C4-2B (cell line): ENCODE data around the gene AKT1S1.
"Not testable (repeated sequence)": the region's sequence is repeated elsewhere in the genome, so short reads cannot be mapped to it uniquely, and the experiment has no call there.

Source experiments
- H3K27ac ChIP-seq: fragments of 450-650 bp; 2 replicates; pipeline ENCODE4 v1.5.1; 2017
- ZFX ChIP-seq: fragments of 450-650 bp; IDR thresholded peaks from 2 replicates; pipeline ENCODE4 v1.6.1; 2017
- TF ChIP-seq, protein P1 (sequence below): fragments of 450-650 bp; conservative IDR thresholded peaks from 2 replicates; pipeline ENCODE4 v1.5.1; 2017; ENCODE audit warnings: mild to moderate bottlenecking

AKT1S1 gene

DNA sequence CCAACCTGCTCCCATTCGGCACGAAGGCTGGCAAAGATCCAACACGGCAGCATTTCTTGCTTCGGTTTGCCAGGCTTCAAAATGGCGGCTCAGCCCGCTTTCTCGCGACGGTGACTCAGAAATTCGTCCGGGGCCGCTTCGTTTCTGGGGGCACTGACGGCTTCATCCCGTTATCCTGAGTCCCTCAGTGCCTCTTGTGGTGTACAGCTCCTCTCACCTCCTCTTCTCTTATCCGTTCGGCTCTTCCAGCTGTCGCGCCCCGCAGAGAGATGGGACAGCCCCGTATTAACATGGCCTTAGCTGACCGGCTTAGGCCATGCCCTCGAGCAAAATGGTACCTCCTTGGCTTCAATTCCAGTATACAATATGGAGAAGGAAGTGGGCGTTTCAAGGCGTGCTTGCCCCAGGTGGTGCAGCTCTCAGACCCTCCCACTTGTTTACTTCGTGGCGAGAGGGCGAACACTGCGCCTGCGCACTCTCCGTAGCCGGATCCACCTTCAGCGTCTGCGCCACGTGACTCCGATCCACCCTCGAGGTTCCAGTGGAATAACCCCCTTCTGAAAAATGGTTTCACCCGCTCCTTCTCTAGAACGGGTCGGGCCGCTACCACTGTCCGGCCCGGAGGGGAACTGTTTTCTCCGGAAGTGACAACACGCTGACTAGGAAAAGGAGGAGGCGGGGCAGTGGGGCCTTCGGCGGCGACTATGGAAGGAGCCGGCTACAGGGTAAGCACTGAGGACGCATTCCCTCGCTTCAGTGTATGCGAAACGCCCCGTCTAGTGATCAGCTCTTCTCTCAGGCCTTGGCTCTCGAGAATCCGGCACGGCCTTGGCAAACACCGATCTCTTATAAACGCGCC, at the start of gene AKT1S1, which contains the start of gene TBC1D17:
TSS of gene AKT1S1 (minus strand) at position 336 of the 859 bp plus-strand sequence. CDS start 4,060 bp downstream, outside the sequence.
TSS of gene TBC1D17 (plus strand) at position 683 of the 859 bp plus-strand sequence. CDS start at position 705, 22 bp downstream.
- peak; percentile 73; the same call in 1 of the 2 replicates for TF ChIP-seq ZFX
- TF ChIP-seq, protein P1, sequence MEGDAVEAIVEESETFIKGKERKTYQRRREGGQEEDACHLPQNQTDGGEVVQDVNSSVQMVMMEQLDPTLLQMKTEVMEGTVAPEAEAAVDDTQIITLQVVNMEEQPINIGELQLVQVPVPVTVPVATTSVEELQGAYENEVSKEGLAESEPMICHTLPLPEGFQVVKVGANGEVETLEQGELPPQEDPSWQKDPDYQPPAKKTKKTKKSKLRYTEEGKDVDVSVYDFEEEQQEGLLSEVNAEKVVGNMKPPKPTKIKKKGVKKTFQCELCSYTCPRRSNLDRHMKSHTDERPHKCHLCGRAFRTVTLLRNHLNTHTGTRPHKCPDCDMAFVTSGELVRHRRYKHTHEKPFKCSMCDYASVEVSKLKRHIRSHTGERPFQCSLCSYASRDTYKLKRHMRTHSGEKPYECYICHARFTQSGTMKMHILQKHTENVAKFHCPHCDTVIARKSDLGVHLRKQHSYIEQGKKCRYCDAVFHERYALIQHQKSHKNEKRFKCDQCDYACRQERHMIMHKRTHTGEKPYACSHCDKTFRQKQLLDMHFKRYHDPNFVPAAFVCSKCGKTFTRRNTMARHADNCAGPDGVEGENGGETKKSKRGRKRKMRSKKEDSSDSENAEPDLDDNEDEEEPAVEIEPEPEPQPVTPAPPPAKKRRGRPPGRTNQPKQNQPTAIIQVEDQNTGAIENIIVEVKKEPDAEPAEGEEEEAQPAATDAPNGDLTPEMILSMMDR = no peak

DNA sequence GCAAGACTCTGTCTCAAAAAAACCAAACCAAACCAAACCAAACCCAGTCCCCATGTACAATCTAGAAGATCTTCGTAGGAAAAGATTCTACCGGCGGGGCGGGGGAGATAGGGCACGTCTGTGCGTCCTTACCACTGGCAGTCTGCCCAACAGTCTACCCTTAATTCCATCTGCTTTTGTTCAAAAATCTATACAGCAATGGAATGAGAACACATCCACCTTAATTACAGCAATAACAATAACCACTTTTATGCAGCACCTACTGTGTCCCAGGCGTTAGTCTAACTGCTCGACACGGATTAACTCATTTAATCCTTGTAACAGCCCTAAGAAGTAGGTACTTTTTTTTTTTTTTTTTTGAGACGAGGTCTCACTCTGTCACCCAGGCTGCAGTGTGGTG, 49.4 kb upstream of the AKT1S1 start:
- no peak overlapping the region for H3K27ac ChIP-seq
- TF ChIP-seq, protein P1 = no peak
- no peak for TF ChIP-seq ZFX

More for the DNA sequence above, at the start of gene AKT1S1, which contains the start of gene TBC1D17:
- H3K27ac ChIP-seq = peak within 1 kb of the TSS; percentile 99

DNA sequence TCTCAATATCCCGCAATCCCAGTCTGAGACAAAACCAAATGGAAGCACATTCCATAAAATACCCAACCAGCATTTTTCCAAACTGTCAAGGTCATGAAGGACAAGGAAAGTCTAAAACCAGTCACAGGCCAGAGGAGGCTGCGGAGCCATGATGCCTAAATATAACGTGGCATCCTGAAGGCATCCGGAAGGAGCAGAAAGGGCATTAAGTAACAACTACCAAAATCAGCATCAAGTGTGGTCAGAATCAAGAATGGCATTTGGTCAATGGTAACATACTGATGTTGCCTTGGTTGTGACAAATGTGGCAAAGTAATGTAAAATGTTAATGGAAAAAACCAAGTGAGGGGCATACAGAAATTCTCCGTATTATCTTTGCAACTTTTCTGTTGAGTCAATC, 48.3 kb upstream of the AKT1S1 start:
- TF ChIP-seq, protein P1 = no peak
- TF ChIP-seq ZFX = no peak
- no peak overlapping the region for H3K27ac ChIP-seq

DNA sequence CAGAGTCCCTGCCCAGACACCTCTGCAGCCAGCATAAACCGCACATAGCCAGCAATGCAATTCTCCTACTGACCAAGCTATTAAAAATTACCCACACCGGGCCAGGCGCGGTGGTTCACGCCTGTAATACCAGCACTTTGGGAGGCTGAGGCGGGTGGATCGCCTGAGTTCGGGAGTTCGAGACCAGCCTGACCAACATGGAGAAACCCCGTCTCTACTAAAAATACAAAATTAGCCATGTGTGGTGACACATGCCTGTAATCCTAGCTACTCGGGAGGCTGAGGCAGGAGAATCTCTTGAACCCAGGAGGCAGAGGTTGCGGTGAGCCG, 47.7 kb upstream of the AKT1S1 start:
- not testable (repeated sequence) for H3K27ac ChIP-seq

DNA sequence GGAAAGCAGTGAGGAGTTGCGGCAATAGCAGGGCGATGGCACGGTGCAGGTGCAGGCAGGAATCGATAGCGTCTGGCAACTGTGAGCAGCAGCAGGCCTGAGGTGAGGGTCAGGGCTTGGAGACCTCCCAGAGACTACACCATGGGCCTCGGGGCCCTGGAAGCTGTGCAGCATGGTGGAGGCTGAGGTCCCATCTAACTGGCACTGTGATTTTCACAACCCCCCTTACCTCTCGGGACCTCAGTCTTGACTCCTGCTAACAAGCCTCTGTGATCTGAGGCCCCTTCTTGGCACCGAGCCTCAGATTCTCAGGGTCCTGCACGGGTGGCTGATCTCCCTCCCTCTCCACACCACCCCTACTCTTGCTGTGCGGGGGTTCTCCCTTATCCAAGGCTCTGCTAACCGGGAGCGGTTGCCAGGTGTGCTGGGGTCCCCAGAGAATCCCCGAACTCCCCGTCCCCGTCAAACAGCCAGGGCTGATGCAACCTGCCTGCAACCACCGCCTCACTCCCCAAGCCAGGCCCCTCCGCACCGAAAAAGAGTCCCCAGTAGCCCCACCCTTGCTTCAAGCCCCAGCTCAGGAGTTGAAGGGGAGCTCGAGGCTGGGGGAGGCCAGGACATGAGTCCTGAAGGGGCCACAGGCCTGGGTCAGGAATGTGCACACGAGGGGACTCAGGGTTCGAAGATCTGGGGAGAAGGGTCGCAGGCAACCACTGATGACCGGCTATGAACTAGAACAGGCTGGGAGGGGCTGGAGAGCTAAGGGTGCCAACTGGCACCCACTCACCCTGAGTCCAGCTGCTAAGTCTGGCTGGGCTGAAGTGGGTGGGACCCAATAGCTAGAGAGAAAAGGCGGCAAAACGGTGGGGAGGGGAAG, 47.1 kb upstream of the AKT1S1 start:
- no peak overlapping the region for H3K27ac ChIP-seq
- TF ChIP-seq, protein P1 = no peak
- no peak for TF ChIP-seq ZFX

DNA sequence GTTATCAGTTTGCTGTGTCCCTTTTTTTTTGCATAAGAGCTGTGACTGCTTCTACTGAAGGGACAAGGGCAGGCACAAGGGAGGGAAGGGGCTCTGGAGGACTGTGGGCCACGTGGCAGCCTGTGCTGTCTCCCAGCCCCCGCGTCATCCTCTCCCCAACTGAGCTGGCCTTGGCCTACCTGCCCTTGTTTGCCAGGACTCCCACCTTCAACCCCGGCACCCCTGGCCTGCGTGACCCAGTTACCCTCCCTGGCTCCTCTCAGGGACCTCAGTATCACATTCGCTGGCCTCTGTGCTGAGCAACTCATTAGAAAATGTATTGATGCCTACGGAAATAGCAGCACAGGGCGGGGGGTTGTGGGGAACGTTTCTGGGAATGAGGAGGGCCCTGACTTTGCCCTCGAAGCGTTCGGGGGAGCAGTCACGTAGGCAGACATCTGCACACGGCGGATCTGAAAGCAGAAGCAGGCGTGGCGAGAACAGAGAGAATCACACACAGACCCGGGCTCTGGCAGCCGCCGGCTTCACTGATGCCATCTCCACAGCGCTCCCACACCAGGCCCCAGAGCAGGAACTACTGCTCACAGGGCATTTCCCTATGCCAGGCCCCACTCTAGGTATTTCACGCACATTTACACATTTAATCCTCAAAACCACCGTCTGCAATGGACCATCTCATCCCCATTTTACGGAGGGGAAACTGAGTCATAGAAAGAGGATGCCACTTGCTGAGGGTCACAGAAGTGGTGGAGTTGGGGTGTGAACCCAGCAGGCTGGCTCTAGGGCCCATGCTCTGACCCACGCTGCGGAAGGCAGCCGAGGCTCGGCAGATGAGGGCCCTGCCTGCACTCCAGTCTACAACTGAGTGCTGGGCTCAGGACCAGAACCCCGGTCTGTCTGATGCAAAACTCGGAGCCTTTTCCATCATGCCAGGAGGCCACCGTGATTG, 46.2 kb upstream of the AKT1S1 start:
- no peak overlapping the region for H3K27ac ChIP-seq
- no peak for TF ChIP-seq ZFX
- TF ChIP-seq, protein P1 = no peak
